GM12875 (cell line): ENCODE results near the gene CYP2C18.

Source experiments
- H3K4me3 ChIP-seq: one replicate; pipeline ENCODE4 v1.5.1; 2011; ENCODE audit warnings: low read depth, low read length, control low read depth
- TF ChIP-seq, protein P1 (sequence below): IDR thresholded peaks from 2 replicates; pipeline ENCODE4 v1.5.1; 2011; ENCODE audit warnings: low read depth, mild to moderate bottlenecking, control low read depth, inconsistent platforms, low read length, moderate library complexity, borderline replicate concordance; ENCODE audit not compliant: insufficient read depth

The CYP2C18 gene

DNA sequence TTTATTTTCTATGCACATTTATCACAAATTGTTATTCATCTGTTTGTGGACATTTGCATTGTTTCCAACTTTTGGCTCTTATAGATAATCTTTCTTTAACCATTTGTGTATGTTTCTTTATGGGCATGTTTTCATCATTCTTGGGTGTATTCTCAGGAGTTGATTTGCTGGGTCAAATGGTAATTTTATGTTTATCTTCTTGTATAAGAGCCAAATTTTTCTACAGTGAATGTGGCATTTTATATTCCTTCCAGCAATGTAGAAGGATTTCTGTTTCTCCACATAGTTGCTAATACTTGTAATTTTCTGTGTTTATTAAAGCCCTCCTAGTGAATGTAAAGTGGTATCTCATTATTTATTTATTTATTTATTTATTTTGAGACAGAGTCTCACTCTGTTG lies 100.7 kb downstream of the CYP2C18 start:
- no peak overlapping the region for H3K4me3 ChIP-seq
- TF ChIP-seq, protein P1, sequence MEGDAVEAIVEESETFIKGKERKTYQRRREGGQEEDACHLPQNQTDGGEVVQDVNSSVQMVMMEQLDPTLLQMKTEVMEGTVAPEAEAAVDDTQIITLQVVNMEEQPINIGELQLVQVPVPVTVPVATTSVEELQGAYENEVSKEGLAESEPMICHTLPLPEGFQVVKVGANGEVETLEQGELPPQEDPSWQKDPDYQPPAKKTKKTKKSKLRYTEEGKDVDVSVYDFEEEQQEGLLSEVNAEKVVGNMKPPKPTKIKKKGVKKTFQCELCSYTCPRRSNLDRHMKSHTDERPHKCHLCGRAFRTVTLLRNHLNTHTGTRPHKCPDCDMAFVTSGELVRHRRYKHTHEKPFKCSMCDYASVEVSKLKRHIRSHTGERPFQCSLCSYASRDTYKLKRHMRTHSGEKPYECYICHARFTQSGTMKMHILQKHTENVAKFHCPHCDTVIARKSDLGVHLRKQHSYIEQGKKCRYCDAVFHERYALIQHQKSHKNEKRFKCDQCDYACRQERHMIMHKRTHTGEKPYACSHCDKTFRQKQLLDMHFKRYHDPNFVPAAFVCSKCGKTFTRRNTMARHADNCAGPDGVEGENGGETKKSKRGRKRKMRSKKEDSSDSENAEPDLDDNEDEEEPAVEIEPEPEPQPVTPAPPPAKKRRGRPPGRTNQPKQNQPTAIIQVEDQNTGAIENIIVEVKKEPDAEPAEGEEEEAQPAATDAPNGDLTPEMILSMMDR: no peak

- TF ChIP-seq, protein P1: no peak
- H3K4me3 ChIP-seq: no peak overlapping the region
These were observed 101.7 kb downstream of the CYP2C18 start for GRCh38 chr10:94785211-94785610.
